Nucleus accumbens (tissue), 56 donors: ENCODE measurements around the gene KDM3A.

ENCODE experiments used
- DNase-seq, 56 donors: peaks; one replicate each; lab custom pipeline; 2025; lab: John Stamatoyannopoulos, UW

KDM3A gene

DNA sequence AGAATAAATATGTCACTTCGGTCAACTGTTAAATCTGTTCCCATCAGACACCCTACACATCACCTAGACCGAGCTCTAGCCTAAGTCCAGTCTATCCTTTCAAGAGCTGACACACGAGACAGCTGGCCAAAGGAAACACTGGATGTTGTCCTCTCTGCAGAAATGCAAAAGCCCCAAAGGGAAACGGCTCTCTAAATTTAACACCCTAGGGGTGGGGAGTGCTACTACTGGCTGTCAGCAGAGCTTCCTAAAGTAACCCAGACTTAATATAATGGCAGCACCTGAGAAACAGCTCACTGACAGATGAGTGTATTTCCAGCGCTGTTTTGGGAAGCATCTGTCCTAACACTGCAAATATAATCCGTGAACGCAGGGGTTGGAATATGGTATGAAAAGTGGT lies 66.4 kb downstream of the KDM3A start:
- no peak for DNase-seq

DNA sequence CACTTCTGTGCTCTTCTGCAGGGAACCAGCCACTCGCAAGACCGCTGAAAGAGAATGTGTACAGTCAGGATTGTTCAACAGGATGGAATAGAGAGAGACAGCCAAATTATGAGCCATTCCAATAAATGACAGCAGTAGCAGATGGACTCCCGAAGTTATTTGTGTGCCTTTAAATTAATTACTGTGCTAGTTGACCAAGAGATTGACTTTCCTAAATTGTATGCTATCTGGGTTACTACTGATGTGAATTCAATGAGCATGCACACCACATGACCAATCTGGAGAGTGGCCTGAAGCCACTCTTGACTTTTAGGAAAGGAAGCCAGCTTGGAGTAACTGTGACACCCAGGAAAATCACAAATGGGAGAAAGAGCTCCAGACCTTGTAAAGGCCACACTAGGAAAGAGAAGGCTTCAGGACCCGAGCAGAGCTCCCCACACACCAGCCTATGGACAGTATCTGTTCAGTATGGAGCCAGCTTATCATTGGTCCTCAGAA lies 69.3 kb downstream of the KDM3A start:
- no peak for DNase-seq

DNA sequence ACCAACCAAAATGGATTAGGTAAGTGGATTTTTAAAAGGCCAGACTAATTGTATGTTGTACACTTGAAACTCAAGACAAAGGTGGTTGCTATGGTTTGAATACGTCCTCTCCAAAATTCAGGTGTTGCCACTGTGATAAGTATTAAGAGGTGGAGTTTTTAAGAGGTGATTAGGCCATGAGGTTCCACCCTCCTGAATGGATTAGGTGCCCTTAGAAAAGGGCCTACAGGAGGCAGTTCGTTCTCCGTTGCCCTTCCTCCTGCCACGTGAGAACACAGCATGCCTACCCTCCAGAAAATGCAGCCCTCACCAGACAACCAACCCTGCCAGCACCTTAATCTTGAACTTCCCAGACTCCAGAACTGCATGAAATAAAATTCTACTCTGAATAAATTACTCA lies 70.9 kb downstream of the KDM3A start:
- DNase-seq = no peak

DNA sequence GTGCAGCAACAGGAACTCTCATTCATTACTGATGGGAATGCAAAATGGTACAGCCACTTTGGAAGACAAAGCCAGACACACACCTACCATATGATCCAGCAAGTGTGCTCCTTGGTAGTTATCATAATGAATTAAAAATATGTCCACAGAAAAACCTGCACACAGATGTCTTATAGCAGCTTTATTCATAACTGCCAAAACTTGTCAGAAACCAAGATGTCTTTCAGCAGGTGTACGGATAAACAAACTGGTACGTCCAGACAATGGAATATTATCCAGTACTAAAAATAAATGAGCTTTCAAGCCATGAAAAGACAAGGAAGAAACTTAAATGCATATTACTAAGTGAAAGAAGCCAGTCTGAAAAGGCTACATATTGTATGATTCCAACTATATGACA lies 71.7 kb downstream of the KDM3A start:
- no peak for DNase-seq

DNA sequence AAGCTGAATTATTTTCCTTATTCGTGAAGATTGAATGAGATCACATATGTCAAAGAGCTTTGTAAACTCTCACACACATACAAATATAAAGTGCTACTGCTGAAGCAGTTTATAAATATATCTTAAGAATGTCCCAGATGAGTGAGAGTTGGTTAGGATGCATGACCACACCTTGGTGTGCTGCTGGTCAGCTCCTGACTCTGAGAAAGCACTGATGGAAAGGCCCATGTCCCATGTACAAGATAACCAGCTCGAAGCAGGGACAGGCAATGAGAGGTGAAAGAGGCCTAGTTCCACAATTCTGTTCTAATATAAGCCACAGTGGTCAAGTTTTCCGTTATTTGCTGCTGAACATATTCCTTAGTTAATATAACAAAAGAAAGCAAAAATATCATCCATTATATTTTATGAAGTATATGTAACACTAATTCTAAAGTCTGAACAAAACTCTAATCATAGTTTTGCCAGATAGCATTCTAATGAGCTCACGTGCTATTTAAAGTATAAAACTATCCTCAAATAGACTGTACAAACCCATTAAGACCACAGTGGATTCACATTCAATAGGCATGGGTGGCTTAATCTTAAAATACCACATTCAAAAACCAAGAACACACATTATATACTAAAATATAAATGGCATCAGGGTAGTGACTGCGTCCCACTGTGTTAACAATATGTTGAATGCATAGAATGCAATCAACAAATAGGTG lies 72.9 kb downstream of the KDM3A start:
- DNase-seq = no peak

DNA sequence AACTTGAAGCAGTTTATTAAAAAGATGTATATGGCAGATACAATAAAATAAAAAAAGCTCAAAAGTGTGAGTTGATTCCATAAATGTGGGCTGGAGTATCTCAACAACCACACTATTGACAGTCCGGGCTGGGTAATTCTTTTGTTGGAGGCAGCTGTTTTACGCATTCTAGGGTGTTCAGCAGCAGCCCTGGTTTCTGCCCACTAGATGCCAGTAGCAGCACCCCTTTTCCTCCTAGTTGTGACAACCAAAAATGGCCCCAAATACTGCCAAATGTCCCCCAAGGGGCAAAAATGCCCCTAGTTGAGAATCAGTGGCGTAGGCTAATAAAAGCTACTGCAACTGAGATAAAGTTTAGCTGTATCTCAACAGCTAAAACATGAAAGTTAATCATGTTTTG lies 77.3 kb downstream of the KDM3A start:
- peak in 37 of 56 donors; percentile 1 to 67 (median 17) for DNase-seq

DNA sequence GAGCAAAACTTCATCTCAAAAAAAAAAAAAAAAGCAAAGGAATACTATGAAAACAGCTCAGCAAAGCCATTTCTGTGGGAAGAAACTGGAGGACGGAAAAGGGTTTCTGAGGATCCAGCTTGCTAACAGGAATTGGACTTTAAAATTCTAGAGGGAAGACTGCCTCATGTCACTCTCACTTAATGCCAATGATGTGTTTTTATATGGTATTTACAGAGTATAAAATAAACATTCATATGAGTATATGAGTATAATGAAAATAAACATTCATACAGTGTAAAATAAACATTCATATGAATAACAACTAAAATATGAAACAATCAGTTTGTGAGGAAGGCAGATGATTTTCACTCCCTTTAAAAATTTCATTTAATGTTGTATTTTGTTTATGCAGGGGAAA lies 78.2 kb downstream of the KDM3A start:
- no peak for DNase-seq

DNA sequence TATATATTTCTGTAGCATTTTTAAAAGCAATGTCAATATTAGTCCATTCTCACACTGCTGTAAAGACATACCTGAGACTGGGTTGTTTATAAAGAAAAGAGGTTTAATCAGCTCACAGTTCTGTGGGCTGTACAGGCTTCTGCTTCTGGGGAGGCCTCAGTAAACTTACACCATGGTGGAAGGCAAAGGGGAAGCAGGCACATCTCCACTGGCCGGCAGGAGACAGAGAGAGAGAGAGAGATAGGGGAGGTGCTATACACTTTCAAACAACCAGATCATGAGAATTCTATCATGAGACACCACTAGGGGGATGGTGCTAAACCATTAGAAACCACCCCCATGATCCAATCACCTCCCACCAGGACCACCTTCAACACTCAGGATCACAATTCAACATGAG lies 79.0 kb downstream of the KDM3A start:
- DNase-seq = no peak

DNA sequence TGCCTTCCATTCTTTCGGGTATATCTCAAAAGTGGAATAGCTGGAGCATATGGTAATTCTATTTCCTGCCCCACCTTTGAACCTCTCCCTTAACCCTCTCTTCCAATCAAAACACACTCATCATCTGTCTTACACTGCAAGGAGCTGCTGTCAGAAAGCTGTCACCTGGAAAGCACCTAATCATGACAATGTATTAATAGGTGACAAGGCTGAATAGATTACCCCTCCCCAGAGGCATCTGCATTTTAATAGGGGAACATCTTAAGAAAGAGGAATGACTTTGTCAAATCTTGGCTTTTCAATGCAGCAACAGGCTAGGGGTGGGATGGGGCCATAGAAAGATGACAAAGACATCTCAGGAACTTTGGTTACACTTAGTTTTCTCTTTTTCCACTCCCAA lies 80.8 kb downstream of the KDM3A start:
- peak in 2 of 56 donors; percentile 8 to 28 for DNase-seq

DNA sequence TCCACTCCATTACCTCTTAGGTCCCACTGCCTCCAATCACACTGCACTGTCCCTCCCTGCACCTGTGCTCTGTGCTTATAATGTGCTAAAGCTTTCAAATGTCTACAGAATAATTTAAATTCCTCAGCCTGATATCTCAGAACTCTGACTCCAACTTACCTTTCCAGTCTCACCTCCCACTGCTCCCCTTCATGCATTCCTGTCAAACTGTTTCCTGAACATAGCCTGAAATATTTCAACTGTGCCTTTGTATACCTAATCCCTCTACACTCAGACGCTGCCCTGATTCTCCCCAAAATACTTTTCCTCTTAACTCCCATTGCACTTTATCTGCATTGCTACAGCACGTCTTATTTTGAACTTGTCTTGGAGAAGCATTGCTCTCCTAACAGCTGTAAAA lies 81.5 kb downstream of the KDM3A start:
- peak in 4 of 56 donors; percentile 1 to 20 (median 5) for DNase-seq

DNA sequence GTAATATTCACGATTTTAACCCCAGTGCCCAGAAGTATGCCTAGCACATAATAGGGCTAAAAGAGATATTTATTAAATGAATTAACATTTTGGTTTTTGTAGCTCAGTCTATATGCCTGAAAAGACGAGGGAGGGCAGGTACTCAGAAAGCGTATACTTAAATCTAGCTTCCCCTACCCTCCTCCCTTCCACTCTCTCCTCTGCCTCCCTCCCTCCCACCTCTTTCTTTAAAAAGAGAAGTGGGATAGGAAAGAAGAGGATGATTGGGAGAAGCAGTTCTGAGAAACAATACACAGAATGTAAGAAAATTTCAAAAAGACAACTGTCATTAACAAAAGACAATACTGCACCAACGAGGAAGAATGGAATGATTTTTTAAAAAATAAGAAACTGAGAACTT lies 82.3 kb downstream of the KDM3A start:
- DNase-seq = no peak

DNA sequence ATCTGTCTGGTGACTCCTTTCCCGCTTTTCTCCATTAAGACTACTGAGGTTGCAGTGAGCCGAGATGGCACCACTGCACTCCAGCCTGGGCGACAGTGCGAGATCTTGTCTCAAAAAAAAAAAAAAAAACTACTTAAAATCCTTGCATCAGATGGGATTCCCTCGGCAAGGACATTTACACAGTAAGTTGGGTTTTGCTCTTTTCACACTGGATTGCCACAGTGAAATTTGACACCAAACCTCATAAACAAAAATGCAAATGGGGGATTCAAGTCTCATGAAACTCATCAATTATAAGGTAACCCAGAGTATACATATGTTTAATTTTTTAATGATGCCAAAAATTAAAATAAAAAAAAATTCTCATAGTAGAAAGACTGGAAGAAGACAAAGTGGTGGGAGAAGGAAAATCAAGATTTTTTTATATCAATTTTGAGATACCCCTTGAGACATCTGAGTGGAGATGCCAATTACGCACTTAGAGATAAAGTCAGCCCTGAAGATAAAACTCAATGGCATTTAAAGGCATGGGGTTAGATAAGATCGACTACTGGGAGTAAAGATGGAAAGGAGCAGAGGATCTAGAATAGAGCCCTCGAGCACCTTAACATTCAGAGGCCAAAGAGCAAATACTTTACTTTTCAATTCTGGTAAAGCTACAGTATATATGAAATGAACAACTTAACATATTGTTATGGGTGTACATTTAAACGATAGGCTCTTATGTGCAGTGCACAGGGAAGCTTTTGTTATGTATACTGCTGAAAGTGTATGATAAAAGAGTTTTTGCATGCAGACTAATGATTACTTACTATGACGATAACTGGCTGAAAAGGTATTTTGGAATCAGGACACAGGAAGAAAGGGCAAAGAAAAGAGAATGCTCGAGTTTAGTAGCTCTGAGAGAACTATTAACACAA lies 84.5 kb downstream of the KDM3A start:
- no peak for DNase-seq

DNA sequence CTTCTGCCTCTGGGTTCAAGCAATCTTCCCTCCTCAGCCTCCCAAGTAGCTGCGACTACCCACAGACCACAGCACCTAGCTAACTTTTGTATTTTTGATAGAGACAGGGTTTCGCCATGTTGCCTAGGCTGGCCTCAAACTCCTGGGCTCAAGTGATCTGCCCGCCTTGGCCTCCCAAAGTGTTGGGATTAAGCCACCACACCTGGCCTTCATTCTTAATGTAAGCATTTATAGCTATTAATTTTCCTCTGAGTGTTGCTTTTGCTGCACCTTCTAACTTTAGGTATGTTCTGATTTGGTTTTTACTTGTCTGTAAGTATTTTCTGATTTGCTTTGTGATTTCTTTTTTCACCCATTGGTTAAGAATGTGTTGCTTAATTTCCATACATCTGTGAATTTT lies 92.4 kb downstream of the KDM3A start:
- no peak for DNase-seq

DNA sequence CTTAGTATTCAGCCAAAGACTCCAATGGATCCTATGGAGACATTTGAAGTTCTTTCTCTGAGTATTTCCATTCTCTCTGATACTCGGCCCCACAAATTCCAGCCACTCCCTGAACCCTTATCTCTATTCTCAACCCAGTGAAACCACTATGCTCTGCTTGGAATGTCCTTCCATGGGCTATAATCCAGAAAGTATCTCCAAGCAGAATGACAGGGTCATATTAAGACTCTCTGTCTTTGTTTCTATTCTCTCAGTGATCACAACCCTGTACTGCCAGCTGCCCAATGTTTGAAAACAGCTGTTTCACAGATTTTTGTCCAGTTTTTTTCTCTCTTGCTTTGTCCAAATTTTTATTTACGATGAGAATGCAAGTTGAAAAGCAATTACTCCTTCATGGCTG lies 100.2 kb downstream of the KDM3A start:
- DNase-seq = no peak
